ENCODE measurements around the gene GRHPR.
"Not testable (repeated sequence)": the region's sequence is repeated elsewhere in the genome, so short reads cannot be mapped to it uniquely, and the experiment has no call there.

Gene GRHPR

DNA sequence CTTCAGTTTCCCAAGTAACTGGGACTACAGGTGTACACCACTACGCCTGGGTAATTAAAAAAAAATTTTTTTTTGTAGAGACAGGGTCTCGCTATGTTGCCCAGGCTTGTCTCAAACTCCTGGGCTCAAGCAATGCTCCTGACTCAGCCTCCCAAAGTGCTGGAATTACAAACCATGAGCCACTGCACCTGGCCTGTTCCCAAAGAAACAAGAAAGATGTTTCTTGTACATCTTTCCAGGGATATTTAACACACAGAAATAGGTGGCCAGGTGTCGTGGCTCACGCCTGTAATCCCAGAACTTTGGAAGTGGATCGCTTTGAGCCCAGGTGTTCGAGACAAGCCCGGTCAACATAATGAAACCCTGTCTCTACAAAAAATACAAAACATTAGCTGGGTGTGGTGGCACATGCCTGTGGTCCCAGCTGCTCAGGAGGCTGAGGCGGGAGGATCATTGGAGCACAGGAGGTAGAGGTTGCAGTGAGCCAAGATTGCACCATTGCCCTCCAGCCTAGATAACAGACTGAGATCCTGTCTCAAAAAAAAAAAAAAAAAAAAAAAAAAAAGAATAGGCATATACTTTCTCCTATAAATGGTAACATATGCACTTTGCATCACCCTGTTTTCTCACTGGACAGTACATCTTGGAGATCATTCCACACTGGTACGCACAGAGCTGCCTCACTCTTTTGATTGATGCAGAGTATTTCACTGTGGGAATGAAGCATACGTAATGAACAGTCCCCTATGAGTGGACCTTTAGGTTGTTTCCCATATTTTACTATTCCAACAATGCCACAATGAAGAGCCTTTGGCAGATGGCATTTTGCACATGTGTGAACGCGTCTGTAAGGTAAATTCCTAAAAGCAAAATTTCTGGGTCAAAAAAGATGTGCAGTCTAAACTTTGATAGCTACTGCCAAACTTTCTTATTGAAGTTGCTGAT is 2.0 kb upstream of the GRHPR start:
- DNase-seq (ENCODE audit: insufficient read length, low spot score) (no peak), FAIRE-seq (no peak)

DNA sequence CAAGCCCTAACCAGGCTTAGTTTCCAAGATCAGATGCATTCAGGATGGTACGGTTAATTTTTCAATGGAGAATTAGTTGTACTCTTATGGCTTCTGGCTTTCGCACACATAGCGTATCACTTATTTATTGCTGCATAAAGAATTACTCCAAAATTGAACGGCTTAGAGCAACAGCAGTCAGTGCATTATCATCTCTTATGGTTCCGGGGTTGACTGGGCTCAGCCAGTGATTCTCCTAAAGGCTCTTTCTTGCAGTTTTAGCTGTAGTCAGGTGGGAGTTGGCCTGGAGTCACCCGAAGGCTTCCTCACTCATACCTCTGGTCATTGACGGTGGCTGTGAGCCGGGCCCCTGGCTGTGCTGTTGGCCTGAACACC is 595 bp upstream of the GRHPR start:
- no peak for DNase-seq (ENCODE audit: insufficient read length, low spot score)

DNA sequence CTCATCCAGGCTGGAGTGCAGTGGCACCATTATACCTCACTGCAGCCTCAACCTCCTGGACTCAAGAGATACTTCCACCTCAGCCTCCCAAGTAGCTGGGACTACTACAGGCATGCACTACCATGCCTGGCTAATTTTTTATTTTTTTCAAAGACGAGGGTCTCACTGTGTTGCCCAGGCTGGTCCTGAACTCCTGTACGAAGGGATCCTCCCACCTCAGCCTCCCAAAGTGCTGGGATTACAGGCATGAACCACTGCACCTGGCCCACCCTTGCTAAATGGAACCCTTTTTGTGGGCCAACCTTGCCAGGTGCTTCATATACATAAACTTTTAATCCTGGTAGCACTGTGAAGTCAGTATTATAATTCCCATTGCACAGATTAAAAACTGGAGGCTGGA is 1.0 kb downstream of the GRHPR start:
- DNase-seq (ENCODE audit: insufficient read length, low spot score) (no peak), FAIRE-seq (no peak)

More for the DNA sequence above, 595 bp upstream of the GRHPR start:
- FAIRE-seq: no peak

GRCh38 chr9:37424204-37424685 is 1.7 kb downstream of the GRHPR start:
- peak; percentile 56 for FAIRE-seq
- DNase-seq (ENCODE audit: insufficient read length, low spot score): no peak

- FAIRE-seq: no peak
- no peak for DNase-seq (ENCODE audit: insufficient read length, low spot score)
Observed at GRCh38 chr9:37424686-37425297, 2.3 kb downstream of the GRHPR start.

DNA sequence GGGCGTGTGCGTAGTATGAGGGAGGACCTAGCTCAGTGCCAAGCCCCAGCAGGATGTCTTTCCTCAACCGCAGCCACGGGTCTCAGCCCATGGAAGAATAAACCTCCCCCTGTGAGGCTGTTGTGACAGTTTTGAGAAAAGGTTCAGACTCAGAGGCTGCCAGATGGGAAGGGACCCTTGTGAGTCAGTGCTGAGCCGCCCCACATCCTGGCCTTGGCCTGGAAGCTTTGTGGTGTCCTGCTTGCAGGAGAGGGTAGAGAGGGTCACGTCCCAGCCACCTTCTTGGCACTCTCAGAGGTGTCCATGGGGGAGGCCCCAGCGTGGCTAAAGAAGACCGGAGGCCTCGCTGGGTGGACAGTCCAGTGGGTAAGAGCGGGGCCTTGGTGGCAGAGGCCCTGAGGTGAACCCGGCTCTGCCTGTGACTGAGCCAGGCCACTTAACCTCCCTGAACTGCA is 2.8 kb downstream of the GRHPR start:
- DNase-seq (ENCODE audit: insufficient read length, low spot score): no peak
- FAIRE-seq: no peak

- DNase-seq (ENCODE audit: insufficient read length, low spot score); FAIRE-seq: not testable (repeated sequence)
Observed at GRCh38 chr9:37426431-37426830, 3.9 kb downstream of the GRHPR start.

GRCh38 chr9:37426846-37427245 is 4.3 kb downstream of the GRHPR start:
- FAIRE-seq: no peak

DNA sequence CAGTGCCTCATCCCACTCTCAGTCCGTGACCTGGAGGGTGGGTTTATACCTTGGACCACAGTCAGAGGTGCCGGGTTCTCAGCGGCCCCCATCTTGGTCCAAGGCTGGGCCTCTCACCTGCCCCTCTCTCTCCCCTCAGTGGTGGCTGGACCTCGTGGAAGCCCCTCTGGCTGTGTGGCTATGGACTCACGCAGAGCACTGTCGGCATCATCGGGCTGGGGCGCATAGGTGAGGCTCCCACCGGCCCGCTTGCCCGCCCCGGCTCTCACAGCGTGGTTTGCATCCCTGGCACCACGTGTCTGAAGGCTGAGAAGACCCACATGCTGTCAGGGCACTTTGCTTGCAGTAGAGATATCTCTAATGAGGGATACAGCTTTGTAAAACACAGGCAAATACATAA is 5.8 kb downstream of the GRHPR start:
- FAIRE-seq: no peak
- no peak for DNase-seq (ENCODE audit: insufficient read length, low spot score)

More at GRCh38 chr9:37426846-37427245, 4.3 kb downstream of the GRHPR start:
- DNase-seq (ENCODE audit: insufficient read length, low spot score): no peak

GRCh38 chr9:37429441-37430285 is 7.2 kb downstream of the GRHPR start:
- no peak for DNase-seq (ENCODE audit: insufficient read length, low spot score)
- no peak for FAIRE-seq

- no peak for FAIRE-seq
Observed at GRCh38 chr9:37430841-37431597, 8.5 kb downstream of the GRHPR start.

GRCh38 chr9:37432020-37432419 is 9.5 kb downstream of the GRHPR start:
- DNase-seq (ENCODE audit: insufficient read length, low spot score) (no peak), FAIRE-seq (no peak)

More at GRCh38 chr9:37430841-37431597, 8.5 kb downstream of the GRHPR start:
- no peak for DNase-seq (ENCODE audit: insufficient read length, low spot score)

DNA sequence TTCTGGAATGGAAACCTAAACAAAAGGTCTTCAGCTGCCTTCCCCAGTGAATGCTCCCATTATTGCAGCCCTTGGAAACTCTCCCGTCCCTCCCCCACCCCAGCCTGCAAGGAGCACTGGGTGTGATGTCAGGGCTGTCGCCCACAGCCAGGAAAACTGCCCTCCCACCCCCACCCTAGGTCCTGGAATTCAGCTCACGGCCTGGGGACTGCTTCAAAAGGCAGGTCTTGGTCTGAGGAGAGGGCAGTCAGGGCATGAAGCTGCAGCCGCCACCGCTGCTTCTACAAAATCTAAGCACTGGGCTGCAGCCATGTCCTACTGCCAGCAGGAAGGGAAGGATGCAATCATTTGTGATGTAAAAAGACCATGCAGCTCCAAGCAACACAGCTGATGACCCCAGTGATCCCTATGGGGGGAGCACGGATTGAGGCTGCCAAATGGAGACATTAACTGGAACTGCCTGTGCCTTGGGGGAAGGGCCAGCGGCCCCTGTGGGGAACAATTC is 11.4 kb downstream of the GRHPR start:
- DNase-seq (ENCODE audit: insufficient read length, low spot score) (no peak), FAIRE-seq (no peak)

DNA sequence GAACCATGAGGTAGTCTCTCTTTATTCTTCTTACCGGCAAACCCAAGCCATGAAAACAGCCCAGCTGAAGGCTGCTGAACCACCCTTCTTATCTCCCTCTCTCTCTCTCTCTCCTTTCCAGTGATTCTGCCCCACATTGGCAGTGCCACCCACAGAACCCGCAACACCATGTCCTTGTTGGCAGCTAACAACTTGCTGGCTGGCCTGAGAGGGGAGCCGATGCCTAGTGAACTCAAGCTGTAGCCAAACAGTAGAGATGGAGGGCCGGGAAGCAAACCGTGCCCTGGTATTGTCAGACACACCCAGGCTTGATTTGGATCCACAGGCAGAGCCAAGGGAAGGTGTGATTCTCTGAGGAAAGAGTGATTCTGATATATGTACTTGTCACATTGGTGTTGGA is 14.0 kb downstream of the GRHPR start:
- FAIRE-seq (no peak), DNase-seq (ENCODE audit: insufficient read length, low spot score) (no peak)

GRCh38 chr9:37437010-37437409 is 14.5 kb downstream of the GRHPR start:
- no peak for FAIRE-seq
- DNase-seq (ENCODE audit: insufficient read length, low spot score): no peak

DNA sequence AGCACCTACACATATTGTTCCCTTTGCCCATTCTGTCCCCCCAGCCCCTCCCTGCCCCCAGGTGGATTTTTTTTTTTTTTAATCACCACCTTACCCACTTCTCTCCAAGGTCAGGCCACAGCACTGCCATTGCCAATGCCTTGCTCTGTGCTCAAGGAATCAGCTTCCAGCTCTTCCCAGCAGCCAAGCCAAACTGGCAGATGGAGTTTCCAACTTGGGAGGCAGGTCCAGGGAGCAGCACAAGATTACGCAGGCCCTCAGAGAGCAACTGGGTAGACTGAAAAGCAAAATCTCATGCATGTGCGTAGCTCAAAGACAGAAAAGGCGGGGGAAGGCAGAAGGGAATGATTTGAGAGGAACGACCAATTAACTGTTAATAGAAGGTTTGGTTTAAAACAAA is 15.1 kb downstream of the GRHPR start:
- no peak for FAIRE-seq

DNA sequence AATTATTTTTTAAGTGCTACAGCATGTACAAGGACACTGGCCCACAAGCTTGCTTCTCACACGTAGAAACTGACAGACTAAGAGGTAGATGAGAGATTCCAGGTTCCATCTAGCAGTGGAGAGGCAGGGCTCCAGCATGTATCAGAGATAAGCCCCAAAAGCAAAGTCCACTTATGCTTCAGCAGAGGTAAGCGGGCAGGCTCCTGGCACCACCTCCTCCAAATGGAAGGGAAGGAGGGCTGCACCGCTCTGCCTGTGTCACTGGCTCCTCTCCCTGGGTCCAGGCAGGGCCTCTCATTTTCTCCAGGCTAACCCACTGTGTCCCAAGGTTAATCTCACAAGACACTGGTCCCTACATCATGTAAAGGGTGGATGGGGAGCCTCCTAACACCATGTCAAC is 15.9 kb downstream of the GRHPR start:
- FAIRE-seq: no peak
- DNase-seq (ENCODE audit: insufficient read length, low spot score): no peak

More for the DNA sequence above, 15.1 kb downstream of the GRHPR start:
- no peak for DNase-seq (ENCODE audit: insufficient read length, low spot score)

DNA sequence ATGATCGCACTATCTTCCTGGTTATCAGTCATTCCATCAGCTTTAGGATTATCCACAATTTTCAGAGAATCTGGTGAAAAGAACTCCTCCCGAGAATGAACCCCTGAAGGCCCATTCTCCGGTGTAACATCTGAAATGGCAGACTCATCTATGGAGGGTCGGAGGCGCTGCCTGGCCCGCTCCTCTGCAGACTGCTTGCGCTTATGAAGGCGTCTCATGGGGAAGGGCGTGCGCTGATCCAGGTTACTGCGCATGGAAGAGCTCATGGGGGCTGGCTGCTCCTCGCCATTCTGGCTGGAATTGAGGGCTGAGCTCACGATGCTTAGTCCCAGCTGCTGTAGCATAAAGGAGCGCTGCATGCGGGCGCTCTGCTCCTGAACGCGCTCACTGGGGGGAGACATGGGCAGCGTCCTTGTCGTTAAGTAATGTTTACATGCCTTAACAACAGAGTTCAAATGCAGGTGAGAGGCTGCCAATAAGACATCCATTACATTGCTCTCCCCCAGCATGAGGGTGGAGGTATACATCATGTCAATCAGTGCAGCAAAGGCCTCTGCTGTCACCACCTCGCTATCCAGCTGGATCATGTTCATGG is 19.4 kb downstream of the GRHPR start:
- FAIRE-seq (no peak), DNase-seq (ENCODE audit: insufficient read length, low spot score) (no peak)

- no peak for FAIRE-seq
- no peak for DNase-seq (ENCODE audit: insufficient read length, low spot score)
Observed at GRCh38 chr9:37442556-37442955, 20.1 kb downstream of the GRHPR start.

DNA sequence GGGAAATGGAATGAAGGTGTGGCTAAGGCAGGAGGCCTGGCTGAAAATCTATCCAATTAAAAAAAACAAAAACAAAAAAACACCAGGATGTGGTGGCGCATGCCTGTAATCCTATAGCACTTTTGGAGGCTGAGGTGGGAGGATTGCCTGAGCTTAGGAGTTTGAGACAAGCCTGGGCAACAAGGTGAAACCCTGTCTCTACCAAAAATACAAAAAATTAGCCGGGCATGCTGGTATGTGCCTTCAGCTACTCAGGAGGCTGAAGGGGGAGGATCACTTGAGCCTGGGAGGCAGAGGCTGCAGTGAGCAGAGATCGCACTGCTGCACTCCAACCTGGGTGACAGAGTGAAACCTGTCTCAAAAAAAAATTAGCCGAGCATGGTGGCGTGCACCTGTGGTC is 21.1 kb downstream of the GRHPR start:
- FAIRE-seq (no peak), DNase-seq (ENCODE audit: insufficient read length, low spot score) (no peak)
